GM18870 (cell line): ENCODE measurements around the gene PDE9A.

Experiments
- ATAC-seq: cut with Tn5 transposase; IDR thresholded peaks from one replicate; pipeline ENCODE4 v1.9.1; 2021; ENCODE audit warnings: moderate library complexity; ENCODE audit not compliant: unreplicated experiment

The PDE9A gene

GRCh38 chr21:42734323-42734971, 81.0 kb downstream of the PDE9A start:
- ATAC-seq: no peak

- ATAC-seq: no peak
Measured at GRCh38 chr21:42735061-42735460, 81.6 kb downstream of the PDE9A start.

- ATAC-seq: no peak
Measured at GRCh38 chr21:42735944-42736343, 82.5 kb downstream of the PDE9A start.

GRCh38 chr21:42736646-42737350, 83.4 kb downstream of the PDE9A start:
- ATAC-seq: no peak

- no peak for ATAC-seq
Measured at GRCh38 chr21:42737951-42738590, 84.7 kb downstream of the PDE9A start.

- no peak for ATAC-seq
Measured at GRCh38 chr21:42739061-42739931, 85.9 kb downstream of the PDE9A start.

GRCh38 chr21:42740405-42740909, 87.0 kb downstream of the PDE9A start:
- no peak for ATAC-seq

GRCh38 chr21:42741066-42741465, 87.6 kb downstream of the PDE9A start:
- no peak for ATAC-seq

GRCh38 chr21:42744520-42745445, 91.4 kb downstream of the PDE9A start:
- no peak for ATAC-seq

- no peak for ATAC-seq
Measured at GRCh38 chr21:42745511-42746239, 92.3 kb downstream of the PDE9A start.

- no peak for ATAC-seq
Measured at GRCh38 chr21:42746240-42746592, 92.8 kb downstream of the PDE9A start.

GRCh38 chr21:42746593-42747275, 93.3 kb downstream of the PDE9A start:
- ATAC-seq: no peak

- no peak for ATAC-seq
Measured at GRCh38 chr21:42747276-42747701, 93.9 kb downstream of the PDE9A start.

GRCh38 chr21:42747746-42748351, 94.4 kb downstream of the PDE9A start:
- no peak for ATAC-seq

GRCh38 chr21:42748620-42749176, 95.3 kb downstream of the PDE9A start:
- no peak for ATAC-seq

GRCh38 chr21:42750737-42751530, 97.5 kb downstream of the PDE9A start:
- ATAC-seq: no peak

GRCh38 chr21:42751866-42752265, 98.4 kb downstream of the PDE9A start:
- ATAC-seq: no peak
